NOMO-1 treated with dmso at 0.1 percent for 144 hours (cell line): ENCODE measurements around the gene RAB17.

Source experiments
- DNase-seq: peaks from one replicate; lab custom pipeline; 2025; ENCODE audit not compliant: unreplicated experiment; lab: John Stamatoyannopoulos, UW

The RAB17 gene

GRCh38 chr2:237581326-237581725, 9.2 kb downstream of the RAB17 start:
- no peak for DNase-seq

- DNase-seq: no peak
Observed at GRCh38 chr2:237577956-237578870, 12.3 kb downstream of the RAB17 start.

DNA sequence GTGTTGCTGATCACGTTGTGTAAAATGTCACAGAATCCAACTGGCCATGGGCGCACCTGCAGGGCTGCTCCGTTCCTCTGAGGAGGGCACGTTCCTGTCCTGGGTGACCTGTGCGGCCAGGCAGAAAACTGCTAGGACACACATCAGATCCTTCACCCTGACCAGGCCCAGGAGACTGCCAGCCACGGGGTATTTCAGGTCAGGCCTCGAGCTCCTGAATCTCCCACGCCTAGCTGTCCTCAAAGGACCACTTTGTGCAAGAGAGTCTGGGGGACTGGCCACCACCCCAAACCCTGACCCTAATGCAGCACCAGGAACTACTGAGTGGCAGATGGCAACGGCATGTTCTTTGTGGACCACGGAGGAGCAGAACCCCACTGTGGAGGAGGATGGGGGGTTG, 13.1 kb downstream of the RAB17 start:
- DNase-seq: no peak

DNA sequence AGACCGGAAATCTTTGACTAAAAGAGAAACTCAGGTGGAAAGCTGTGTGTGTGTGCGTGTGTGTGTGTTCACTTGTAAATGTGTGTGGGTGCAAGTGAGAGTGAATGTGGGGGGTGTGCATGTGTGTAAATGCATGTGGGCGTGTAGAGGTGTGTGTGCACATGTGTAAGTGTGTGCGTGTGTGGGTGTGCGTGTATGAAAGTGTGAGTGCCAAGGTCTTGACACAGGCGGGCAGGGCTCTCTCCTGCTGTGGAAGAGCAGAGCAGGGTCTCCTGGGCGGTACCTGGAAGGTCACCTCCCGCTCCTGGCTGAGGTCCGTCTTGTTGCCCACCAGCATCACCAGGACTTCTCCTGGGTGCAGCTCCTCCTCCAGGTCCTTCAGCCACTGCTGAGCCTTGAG, 13.6 kb downstream of the RAB17 start:
- DNase-seq: no peak

DNA sequence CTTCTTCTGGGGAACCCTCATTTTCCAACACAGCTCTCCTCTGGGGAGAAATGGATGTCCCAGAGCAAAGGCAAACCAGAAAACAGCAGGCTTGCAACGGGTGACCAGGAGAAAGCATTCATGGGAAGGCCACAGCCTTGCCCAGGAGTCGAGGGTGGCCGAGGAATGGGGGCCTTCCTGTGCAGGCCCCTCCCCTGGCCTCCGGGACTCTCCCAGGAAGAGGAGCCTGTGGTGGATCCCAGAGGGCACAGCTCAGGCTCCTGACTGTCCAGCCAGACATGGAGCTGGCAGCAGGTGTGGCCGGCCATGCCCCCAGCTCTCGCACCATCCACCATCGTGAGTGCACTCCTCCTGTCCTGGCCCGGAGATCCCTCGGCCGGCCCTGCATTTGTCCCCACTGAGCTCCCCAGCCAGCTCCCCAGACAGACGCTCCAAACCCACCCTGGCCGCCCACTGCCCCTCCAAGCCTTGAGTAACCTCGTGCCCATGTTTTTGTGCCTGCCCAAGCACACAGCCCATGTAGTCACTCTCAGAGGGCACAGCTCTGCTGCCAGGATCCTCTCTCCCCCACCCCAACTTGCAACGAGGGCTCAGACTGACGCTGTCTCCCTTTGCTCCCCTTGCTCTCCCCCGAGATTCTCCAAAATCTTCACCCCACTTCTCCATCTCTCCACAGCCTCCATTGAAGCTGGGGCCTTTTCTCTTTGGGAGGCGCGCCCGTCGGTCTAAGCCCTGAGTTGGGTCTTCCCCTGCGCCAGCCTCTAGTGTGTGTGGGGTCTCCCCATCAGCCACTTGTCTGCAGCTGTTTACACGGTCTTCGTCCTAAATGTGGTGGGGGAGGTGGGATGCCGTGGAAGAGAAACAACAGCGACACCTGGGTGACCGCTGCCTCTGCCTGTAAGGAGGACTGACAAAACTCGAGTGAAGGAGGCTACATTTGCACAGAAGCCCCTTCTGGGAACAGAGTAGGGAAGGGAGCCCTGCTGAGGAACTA, 14.4 kb downstream of the RAB17 start:
- no peak for DNase-seq

GRCh38 chr2:237574894-237575868, 15.4 kb downstream of the RAB17 start:
- DNase-seq: no peak

DNA sequence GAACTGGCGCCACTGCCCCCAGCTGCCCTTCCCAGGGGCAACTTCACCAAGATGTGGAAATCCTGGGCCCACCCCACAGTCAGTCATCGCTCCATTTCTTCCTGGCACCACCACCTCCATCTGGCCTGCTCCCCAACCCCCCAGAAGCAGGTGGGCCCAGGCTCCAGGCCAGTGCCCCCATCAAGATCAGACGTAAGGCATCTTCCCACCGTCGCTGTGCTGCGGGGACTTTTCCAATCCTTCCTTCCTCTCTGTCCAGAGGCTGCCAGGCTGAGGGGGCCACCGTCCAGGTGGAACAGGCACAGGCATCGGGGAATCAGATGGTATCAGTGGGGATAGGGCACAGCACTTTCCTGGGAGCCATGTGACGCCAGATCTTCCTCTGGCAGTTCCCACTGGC, 16.1 kb downstream of the RAB17 start:
- no peak for DNase-seq

GRCh38 chr2:237573721-237574415, 16.7 kb downstream of the RAB17 start:
- DNase-seq: no peak

DNA sequence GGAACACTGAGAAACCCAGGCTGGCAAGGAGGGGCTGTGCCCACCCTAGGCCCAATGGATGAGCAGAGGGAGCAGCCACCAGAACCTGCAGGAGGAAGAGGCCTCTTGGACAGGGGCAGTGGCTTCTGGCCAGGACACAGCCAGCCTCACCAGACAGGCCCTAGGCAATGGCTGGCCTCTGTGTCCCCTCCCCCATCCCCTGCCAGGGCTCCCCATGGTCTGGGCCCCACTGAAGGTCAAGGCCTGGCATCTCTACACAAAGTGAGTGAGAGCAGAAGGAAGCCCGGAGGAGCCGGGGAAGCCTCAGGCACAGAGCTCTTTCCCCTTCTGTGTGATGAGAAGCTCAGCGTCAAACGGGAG, 17.8 kb downstream of the RAB17 start:
- DNase-seq: no peak

- DNase-seq: peak; percentile 64
Observed at GRCh38 chr2:237572021-237572741, 18.4 kb downstream of the RAB17 start.

GRCh38 chr2:237571551-237571950, 19.0 kb downstream of the RAB17 start:
- no peak for DNase-seq

DNA sequence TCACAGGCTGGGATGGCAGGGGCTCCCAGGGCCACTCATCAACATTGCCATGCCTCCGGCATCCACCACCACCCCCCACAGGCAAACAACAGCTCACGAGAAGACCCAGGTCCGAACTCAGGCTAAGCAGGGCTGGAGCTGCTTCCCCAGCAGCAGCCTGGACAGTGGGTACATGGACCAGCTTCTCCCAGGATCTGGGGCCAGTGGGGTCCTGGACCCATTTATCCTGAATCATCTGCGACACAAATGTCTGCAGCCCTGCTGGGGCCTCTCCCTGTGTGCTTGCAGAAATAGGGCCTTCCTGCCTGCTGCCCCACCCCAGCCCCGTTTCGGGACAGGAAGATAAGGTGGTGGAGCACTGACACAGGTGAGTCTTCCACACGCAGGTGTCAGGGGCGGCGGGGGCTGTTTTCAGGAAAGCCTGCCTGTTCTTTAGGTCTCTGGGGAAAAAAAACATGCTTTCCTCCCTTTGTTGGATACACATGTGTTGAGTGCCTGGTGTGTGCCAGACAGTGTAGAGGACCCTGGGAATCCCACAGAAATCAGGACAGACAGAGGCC, 19.7 kb downstream of the RAB17 start:
- DNase-seq: no peak

- DNase-seq: no peak
Observed at GRCh38 chr2:237569896-237570295, 20.6 kb downstream of the RAB17 start.

GRCh38 chr2:237569041-237569440, 21.5 kb downstream of the RAB17 start:
- no peak for DNase-seq

DNA sequence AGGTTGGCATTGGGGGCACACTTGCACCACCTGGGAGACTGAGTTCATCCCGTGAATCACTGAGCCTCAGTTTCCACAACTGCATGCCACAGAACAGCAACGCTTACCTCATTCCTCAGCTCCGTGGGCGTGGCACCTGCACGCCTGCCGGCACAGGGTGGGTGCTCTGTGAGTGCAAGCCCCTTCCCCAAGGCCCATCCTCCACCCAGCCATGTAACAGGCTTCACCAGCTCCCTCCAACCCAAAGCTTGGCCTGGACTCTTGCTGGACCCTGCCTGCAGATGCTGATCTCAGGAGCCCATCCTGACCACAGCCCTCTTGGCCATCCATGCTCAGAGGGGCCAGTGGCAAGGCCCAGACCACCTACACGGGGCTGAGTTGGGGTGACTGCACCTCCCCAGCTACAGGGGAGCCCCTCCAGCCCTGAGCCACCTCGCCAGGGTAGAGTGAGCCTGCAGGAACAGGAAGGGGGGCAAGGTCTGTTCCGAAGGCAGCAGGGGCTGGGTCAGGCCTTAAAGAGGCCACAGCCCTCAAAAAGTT, 22.3 kb downstream of the RAB17 start:
- no peak for DNase-seq

DNA sequence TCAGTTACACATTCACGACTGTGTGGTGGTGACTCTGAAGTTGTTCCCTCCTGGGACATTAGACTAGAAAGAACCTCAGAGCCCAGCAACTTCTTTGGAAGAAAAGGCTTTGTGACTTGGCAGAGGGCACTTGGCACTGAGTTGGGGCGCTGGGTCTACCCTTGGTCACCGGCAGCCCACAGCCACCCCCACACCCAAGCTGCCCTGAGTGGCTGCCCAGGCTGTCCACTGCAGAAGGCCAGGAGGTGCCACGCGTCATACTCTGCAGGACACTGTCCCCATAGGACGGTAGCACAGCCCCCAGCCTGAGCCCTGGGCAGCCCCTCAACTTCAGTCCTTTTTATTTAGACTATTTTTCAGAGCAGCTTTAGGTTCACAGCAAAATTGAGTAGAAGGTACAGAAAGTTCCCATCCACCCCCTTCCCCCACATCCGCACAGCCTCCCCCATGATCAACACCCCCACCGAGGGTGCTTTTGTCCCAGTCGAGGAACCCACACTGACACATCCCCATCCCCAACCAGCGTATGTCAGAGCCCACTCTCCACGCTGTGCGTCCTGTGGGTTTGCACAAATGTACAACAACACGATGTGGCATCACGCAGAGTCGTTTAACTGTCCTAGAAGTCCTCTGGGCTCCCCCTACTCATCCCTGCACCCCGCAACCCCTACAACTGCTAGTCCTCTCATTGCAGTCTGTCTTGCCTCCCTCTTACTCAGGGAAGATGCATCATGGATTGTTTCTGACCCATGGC, 23.1 kb downstream of the RAB17 start:
- no peak for DNase-seq

- DNase-seq: no peak
Observed at GRCh38 chr2:237566401-237567235, 23.9 kb downstream of the RAB17 start, which contains the start of gene PRLH. TSS of gene PRLH (plus strand) at chr2:237566574. CDS start at chr2:237566574, 0 bp downstream.
